Smooth muscle cell (in vitro differentiated cells): ENCODE data around the gene HERPUD2. TPM values are rescaled to one million over a fixed set of nuclear protein-coding genes. Genes with fewer than 3 reads are reported as not detected.
"Not testable (repeated sequence)": the region's sequence is repeated elsewhere in the genome, so short reads cannot be mapped to it uniquely, and the experiment has no call there.

ENCODE experiments used
- DNase-seq: peaks from one replicate; lab custom pipeline; 2025; ENCODE audit not compliant: unreplicated experiment; lab: John Stamatoyannopoulos, UW
- H2AFZ ChIP-seq: fragments of 200-600 bp; sonication (generic); 2 replicates; pipeline ENCODE4 v1.6.0; 2016; ENCODE audit warnings: antibody characterized with exemption, low read depth, mild to moderate bottlenecking
- H3F3A ChIP-seq: fragments of 200-600 bp; sonication (generic); 2 replicates; pipeline ENCODE4 v1.6.0; 2017; ENCODE audit warnings: antibody characterized with exemption, low read depth
- H3K27ac ChIP-seq: fragments of 200-600 bp; sonication (generic); 2 replicates; pipeline ENCODE4 v1.5.1; 2016; ENCODE audit warnings: low read depth, mild to moderate bottlenecking
- H3K27me3 ChIP-seq: fragments of 200-600 bp; sonication (generic); 2 replicates; pipeline ENCODE4 v1.6.1; 2016; ENCODE audit warnings: low read depth, mild to moderate bottlenecking
- H3K36me3 ChIP-seq: fragments of 200-600 bp; sonication (generic); 2 replicates; pipeline ENCODE4 v1.5.1; 2016; ENCODE audit warnings: low read depth
- H3K4me1 ChIP-seq: fragments of 200-600 bp; sonication (generic); 2 replicates; pipeline ENCODE4 v1.5.1; 2016; ENCODE audit warnings: low read depth
- H3K4me2 ChIP-seq: fragments of 200-600 bp; sonication (generic); 2 replicates; pipeline ENCODE4 v1.6.0; 2016; ENCODE audit warnings: mild to moderate bottlenecking
- H3K4me3 ChIP-seq: fragments of 200-600 bp; sonication (generic); 2 replicates; pipeline ENCODE4 v1.5.1; 2016; ENCODE audit warnings: mild to moderate bottlenecking
- H3K79me2 ChIP-seq: fragments of 200-600 bp; sonication (generic); 2 replicates; pipeline ENCODE4 v1.6.0; 2016; ENCODE audit warnings: low read depth, mild to moderate bottlenecking
- H3K9ac ChIP-seq: fragments of 200-600 bp; sonication (generic); 2 replicates; pipeline ENCODE4 v1.6.0; 2016; ENCODE audit warnings: low read depth
- H3K9me3 ChIP-seq: fragments of 200-600 bp; sonication (generic); replicated peaks from 2 replicates; pipeline ENCODE4 v1.5.1; 2016; ENCODE audit warnings: low read depth
- H4K20me1 ChIP-seq: fragments of 200-600 bp; sonication (generic); 2 replicates; pipeline ENCODE4 v1.6.0; 2016; ENCODE audit warnings: low read depth
- CTCF ChIP-seq: fragments of 200-600 bp; sonication (generic); IDR thresholded peaks from 2 replicates; pipeline ENCODE4 v1.5.1; 2017; ENCODE audit warnings: borderline replicate concordance, mild to moderate bottlenecking, antibody characterized with exemption; ENCODE audit not compliant: insufficient read depth, poor library complexity, severe bottlenecking
- WGBS: methylation state at CpG from one replicate; pipeline ENCODE4 v1.1.7; 2016; ENCODE audit warnings: low lambda C conversion rate; 5-methylcytosine and 5-hydroxymethylcytosine counted together
- polyA plus RNA-seq: library from polyadenylated mRNA; unstranded; fragments of >200 nt; fragmentation: Nextera tagmentation; extraction: Ambion mirVana; gene quantifications from 2 replicates; pipeline ENCODE4 v1.2.1, GENCODE V29; 2016
- total RNA-seq: library from RNA; depleted of rRNA; stranded (reverse); fragments of >200 nt; gene quantifications from 2 replicates; pipeline ENCODE4 v1.2.3, GENCODE V29; 2014

The HERPUD2 gene
- total and polyA plus RNA-seq, 2 experiments from 2014 or later: 23.2 to 28.1 TPM

- no peaks in the 10 kb centered on the region for H3K79me2 ChIP-seq
- TF ChIP-seq CTCF: no peak
- no peaks in the 10 kb centered on the region for H3K4me1 ChIP-seq
- H3K9ac ChIP-seq: no peak overlapping the region
- no peak overlapping the region for H3K4me3 ChIP-seq
- no peaks in the 10 kb centered on the region for H3K27me3 ChIP-seq
- H3K27ac ChIP-seq: no peak overlapping the region
- no peaks in the 10 kb centered on the region for H3K9me3 ChIP-seq
- no peaks in the 10 kb centered on the region for H3F3A ChIP-seq
- no peak overlapping the region for H2AFZ ChIP-seq
- H3K4me2 ChIP-seq: no peak overlapping the region
- DNase-seq: no peak
- 22% methylated on average over 2 of the region's 2 CpGs for WGBS
- no peaks in the 10 kb centered on the region for H3K36me3 ChIP-seq
- no peaks in the 10 kb centered on the region for H4K20me1 ChIP-seq
Measured at GRCh38 chr7:35596061-35596460, 98.9 kb downstream of the HERPUD2 start.

- WGBS: 66% methylated on average over 8 of the region's 8 CpGs
- no peaks in the 10 kb centered on the region for H3K79me2 ChIP-seq
- no peaks in the 10 kb centered on the region for H4K20me1 ChIP-seq
- no peaks in the 10 kb centered on the region for H3K4me1 ChIP-seq
- no peaks in the 10 kb centered on the region for H3K9me3 ChIP-seq
- no peaks in the 10 kb centered on the region for H3K36me3 ChIP-seq
- no peak overlapping the region for H3K9ac ChIP-seq
- no peak overlapping the region for H3K4me2 ChIP-seq
- H2AFZ ChIP-seq: no peak overlapping the region
- H3F3A ChIP-seq: no peaks in the 10 kb centered on the region
- no peak for DNase-seq
- H3K4me3 ChIP-seq: no peak overlapping the region
- H3K27ac ChIP-seq: no peak overlapping the region
- H3K27me3 ChIP-seq: no peaks in the 10 kb centered on the region
- TF ChIP-seq CTCF: peak; percentile 41
Measured at GRCh38 chr7:35593899-35594298, 101.0 kb downstream of the HERPUD2 start.

- no peak for TF ChIP-seq CTCF
- H3K79me2 ChIP-seq: no peaks in the 10 kb centered on the region
- no peak overlapping the region for H3K4me3 ChIP-seq
- no peaks in the 10 kb centered on the region for H3K27me3 ChIP-seq
- no peaks in the 10 kb centered on the region for H3F3A ChIP-seq
- no peak overlapping the region for H3K4me2 ChIP-seq
- no peaks in the 10 kb centered on the region for H3K9me3 ChIP-seq
- H3K4me1 ChIP-seq: no peaks in the 10 kb centered on the region
- H4K20me1 ChIP-seq: no peaks in the 10 kb centered on the region
- DNase-seq: no peak
- H3K27ac ChIP-seq: no peak overlapping the region
- WGBS: 90% methylated on average over 4 of the region's 4 CpGs
- H2AFZ ChIP-seq: no peak overlapping the region
- no peaks in the 10 kb centered on the region for H3K36me3 ChIP-seq
- no peak overlapping the region for H3K9ac ChIP-seq
Measured at GRCh38 chr7:35588647-35589046, 106.3 kb downstream of the HERPUD2 start.

GRCh38 chr7:35584990-35585389 lies 109.9 kb downstream of the HERPUD2 start:
- no peak for DNase-seq
- TF ChIP-seq CTCF: no peak
- 74% methylated on average over 2 of the region's 2 CpGs for WGBS
- Histone ChIP-seq H3K9ac (no peak overlapping the region), H3K79me2 (no peaks in the 10 kb centered on the region), H3K4me2 (no peak overlapping the region), H3K4me3 (no peak overlapping the region), H3K27ac (no peak overlapping the region), H4K20me1 (no peaks in the 10 kb centered on the region), H2AFZ (no peak overlapping the region), H3F3A (no peaks in the 10 kb centered on the region), H3K9me3 (no peaks in the 10 kb centered on the region), H3K27me3 (no peaks in the 10 kb centered on the region), H3K4me1 (no peaks in the 10 kb centered on the region), H3K36me3 (no peaks in the 10 kb centered on the region)

GRCh38 chr7:35584533-35584932 lies 110.4 kb downstream of the HERPUD2 start:
- not testable (repeated sequence) for H3K4me3 ChIP-seq, H3K9ac ChIP-seq, H3K4me1 ChIP-seq, H4K20me1 ChIP-seq, H3K27ac ChIP-seq, H3K36me3 ChIP-seq, H3K4me2 ChIP-seq, DNase-seq, H3K79me2 ChIP-seq, H2AFZ ChIP-seq, H3K27me3 ChIP-seq, H3F3A ChIP-seq, H3K9me3 ChIP-seq
- 87% methylated on average over 3 of the region's 3 CpGs for WGBS
